HepG2 (cell line): ENCODE results near the gene AGAP1. TPM values are rescaled to one million over a fixed set of nuclear protein-coding genes. Genes with fewer than 3 reads are reported as not detected.

ENCODE experiments used
- ADNP ChIP-seq: sonication (generic); formaldehyde crosslinking; IDR thresholded peaks from 2 replicates; pipeline ENCODE4 v1.4.0; 2020; ENCODE audit warnings: missing genetic modification reagents
- ARHGAP35 ChIP-seq: sonication (generic); formaldehyde crosslinking; IDR thresholded peaks from 2 replicates; pipeline ENCODE4 v1.9.0; 2022; ENCODE audit warnings: mild to moderate bottlenecking, inconsistent platforms, moderate library complexity, missing genetic modification reagents, borderline replicate concordance
- GZF1 ChIP-seq: sonication (generic); formaldehyde crosslinking; IDR thresholded peaks from 2 replicates; pipeline ENCODE4 v1.5.1; 2020; ENCODE audit warnings: mild to moderate bottlenecking, missing genetic modification reagents
- PITX1 ChIP-seq: sonication (generic); formaldehyde crosslinking; IDR thresholded peaks from 2 replicates; pipeline ENCODE4 v1.5.1; 2020; ENCODE audit warnings: mild to moderate bottlenecking, missing genetic modification reagents
- PRPF4 ChIP-seq: fragments of 200-400 bp; formaldehyde crosslinking; IDR thresholded peaks from 2 replicates; pipeline ENCODE4 v1.6.1; 2016; ENCODE audit warnings: low read length, low read depth; ENCODE audit not compliant: poor library complexity, severe bottlenecking
- RORA ChIP-seq: sonication (generic); formaldehyde crosslinking; IDR thresholded peaks from 2 replicates; pipeline ENCODE4 v1.5.0; 2020; ENCODE audit warnings: mild to moderate bottlenecking, missing genetic modification reagents, moderate library complexity
- SP5 ChIP-seq: IDR thresholded peaks from 2 replicates; pipeline ENCODE4 v1.6.1; 2016; ENCODE audit warnings: low read depth, borderline replicate concordance
- TOE1 ChIP-seq: sonication (generic); formaldehyde crosslinking; IDR thresholded peaks from 2 replicates; pipeline ENCODE4 v1.4.0; 2020; ENCODE audit warnings: mild to moderate bottlenecking, missing genetic modification reagents
- ZBTB8A ChIP-seq: sonication (generic); formaldehyde crosslinking; IDR thresholded peaks from 2 replicates; pipeline ENCODE4 v1.4.0; 2020; ENCODE audit warnings: mild to moderate bottlenecking, low read depth, missing genetic modification reagents, borderline replicate concordance
- ZMYM4 ChIP-seq: sonication (generic); formaldehyde crosslinking; IDR thresholded peaks from 2 replicates; pipeline ENCODE4 v1.8.1; 2023; ENCODE audit warnings: mild to moderate bottlenecking, missing genetic modification reagents
- ZNF264 ChIP-seq: sonication (generic); formaldehyde crosslinking; IDR thresholded peaks from 2 replicates; pipeline ENCODE4 v1.4.0; 2020; ENCODE audit warnings: missing genetic modification reagents
- ZNF3 ChIP-seq: IDR thresholded peaks from 2 replicates; pipeline ENCODE4 v1.7.0; 2017; ENCODE audit warnings: inconsistent platforms
- polyA plus RNA-seq, 8 experiments: library from polyadenylated mRNA; depleted of rRNA in 3 of 8; stranded (reverse) in 7 of 8; unstranded in 1 of 8; fragments of >200 nt; fragmentation: Illumina TruSeq in 4 of 8; extraction: Trizol in 4 of 8; gene quantifications; 2 replicates each; pipeline versions ENCODE4 v1.2.1 to v1.2.3, GENCODE V29; 2011 to 2016; ENCODE audit warnings: low read depth in 4 of 8, missing spikeins in 1 of 8, mixed read lengths in 1 of 8; ENCODE audit not compliant: insufficient read depth in 1 of 8
- total RNA-seq, 5 experiments: library from RNA; depleted of rRNA; stranded (reverse); fragments of >200 nt; fragmentation: Illumina TruSeq; extraction: Trizol; gene quantifications; 2 replicates each; pipeline ENCODE4 v1.2.3, GENCODE V29; 2016; ENCODE audit warnings: low read depth in 1 of 5
- TF ChIP-seq, protein P1 (sequence below): sonication (generic); formaldehyde crosslinking; IDR thresholded peaks from 2 replicates; pipeline ENCODE4 v1.4.0; 2020; ENCODE audit warnings: missing genetic modification reagents, borderline replicate concordance
- TF ChIP-seq, protein P2 (sequence below): sonication (generic); formaldehyde crosslinking; IDR thresholded peaks from 2 replicates; pipeline ENCODE4 v1.8.1; 2023; ENCODE audit warnings: mild to moderate bottlenecking, inconsistent platforms, moderate library complexity, missing genetic modification reagents, borderline replicate concordance
- TF ChIP-seq, protein P3 (sequence below): IDR thresholded peaks from 2 replicates; pipeline ENCODE4 v1.6.1; 2016; ENCODE audit warnings: missing genetic modification reagents, missing compliant biosample characterization
- TF ChIP-seq, protein P4 (sequence below): sonication (generic); formaldehyde crosslinking; IDR thresholded peaks from 2 replicates; pipeline ENCODE4 v1.4.0; 2020; ENCODE audit warnings: mild to moderate bottlenecking, missing genetic modification reagents
- TF ChIP-seq, protein P5 (sequence below): sonication (generic); formaldehyde crosslinking; IDR thresholded peaks from 2 replicates; pipeline ENCODE4 v1.9.0; 2021; ENCODE audit warnings: missing genetic modification reagents, mild to moderate bottlenecking, borderline replicate concordance
- TF ChIP-seq, protein P6 (sequence below): sonication (generic); formaldehyde crosslinking; IDR thresholded peaks from 2 replicates; pipeline ENCODE4 v1.8.1; 2023; ENCODE audit warnings: mild to moderate bottlenecking, missing genetic modification reagents

AGAP1 gene
- total and polyA plus RNA-seq, 2 of the 13 experiments (the other 11 are each of a cell fraction or from before 2014, with no cell fraction given): 21.2 to 32.7 TPM

DNA sequence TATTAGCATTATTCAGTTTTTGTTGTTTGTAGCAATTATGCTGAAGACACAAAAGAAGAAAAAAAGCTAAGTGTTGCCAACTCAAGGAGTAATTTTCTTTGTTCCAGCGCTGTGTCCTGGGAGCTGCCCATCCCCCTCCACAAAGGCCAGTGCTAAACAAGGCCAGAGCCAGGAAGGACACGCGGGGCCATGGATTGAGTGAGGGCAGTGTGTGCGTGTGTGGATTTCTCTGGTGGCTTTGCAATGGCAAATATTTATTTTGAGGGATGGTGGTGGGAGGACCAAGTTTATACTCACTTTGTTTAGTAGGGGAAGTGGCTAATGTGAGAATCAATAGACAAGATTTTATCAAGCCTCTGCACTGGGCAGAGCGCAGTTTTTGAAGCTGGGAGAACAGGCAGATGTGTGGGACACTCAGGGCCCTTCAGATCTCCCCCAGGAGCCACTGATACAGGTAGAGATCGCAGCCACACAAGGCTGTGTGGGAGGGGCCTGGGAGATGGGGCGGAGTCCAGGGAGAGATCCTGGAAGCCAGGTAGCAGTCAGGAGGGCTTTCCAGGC is 11.4 kb downstream of the AGAP1 start (continued):
- TF ChIP-seq, protein P1, sequence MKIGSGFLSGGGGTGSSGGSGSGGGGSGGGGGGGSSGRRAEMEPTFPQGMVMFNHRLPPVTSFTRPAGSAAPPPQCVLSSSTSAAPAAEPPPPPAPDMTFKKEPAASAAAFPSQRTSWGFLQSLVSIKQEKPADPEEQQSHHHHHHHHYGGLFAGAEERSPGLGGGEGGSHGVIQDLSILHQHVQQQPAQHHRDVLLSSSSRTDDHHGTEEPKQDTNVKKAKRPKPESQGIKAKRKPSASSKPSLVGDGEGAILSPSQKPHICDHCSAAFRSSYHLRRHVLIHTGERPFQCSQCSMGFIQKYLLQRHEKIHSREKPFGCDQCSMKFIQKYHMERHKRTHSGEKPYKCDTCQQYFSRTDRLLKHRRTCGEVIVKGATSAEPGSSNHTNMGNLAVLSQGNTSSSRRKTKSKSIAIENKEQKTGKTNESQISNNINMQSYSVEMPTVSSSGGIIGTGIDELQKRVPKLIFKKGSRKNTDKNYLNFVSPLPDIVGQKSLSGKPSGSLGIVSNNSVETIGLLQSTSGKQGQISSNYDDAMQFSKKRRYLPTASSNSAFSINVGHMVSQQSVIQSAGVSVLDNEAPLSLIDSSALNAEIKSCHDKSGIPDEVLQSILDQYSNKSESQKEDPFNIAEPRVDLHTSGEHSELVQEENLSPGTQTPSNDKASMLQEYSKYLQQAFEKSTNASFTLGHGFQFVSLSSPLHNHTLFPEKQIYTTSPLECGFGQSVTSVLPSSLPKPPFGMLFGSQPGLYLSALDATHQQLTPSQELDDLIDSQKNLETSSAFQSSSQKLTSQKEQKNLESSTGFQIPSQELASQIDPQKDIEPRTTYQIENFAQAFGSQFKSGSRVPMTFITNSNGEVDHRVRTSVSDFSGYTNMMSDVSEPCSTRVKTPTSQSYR (CRISPR knock-in tag): peak; percentile 98
- no peak for TF ChIP-seq ZBTB8A (CRISPR knock-in tag)
- TF ChIP-seq, protein P2, sequence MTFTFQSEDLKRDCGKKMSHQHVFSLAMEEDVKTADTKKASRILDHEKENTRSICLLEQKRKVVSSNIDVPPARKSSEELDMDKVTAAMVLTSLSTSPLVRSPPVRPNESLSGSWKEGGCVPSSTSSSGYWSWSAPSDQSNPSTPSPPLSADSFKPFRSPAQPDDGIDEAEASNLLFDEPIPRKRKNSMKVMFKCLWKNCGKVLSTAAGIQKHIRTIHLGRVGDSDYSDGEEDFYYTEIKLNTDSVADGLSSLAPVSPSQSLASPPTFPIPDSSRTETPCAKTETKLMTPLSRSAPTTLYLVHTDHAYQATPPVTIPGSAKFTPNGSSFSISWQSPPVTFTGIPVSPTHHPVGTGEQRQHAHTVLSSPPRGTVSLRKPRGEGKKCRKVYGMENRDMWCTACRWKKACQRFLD (CRISPR knock-in tag): 0 out of 2 replicates have a peak, but pooled peaks have one; percentile 65
- no peak for TF ChIP-seq ADNP
- no peak for TF ChIP-seq RORA (CRISPR knock-in tag)
- TF ChIP-seq SP5 (CRISPR knock-in tag): peak; percentile 68; the same call in 1 of the 2 replicates
- TF ChIP-seq, protein P3, sequence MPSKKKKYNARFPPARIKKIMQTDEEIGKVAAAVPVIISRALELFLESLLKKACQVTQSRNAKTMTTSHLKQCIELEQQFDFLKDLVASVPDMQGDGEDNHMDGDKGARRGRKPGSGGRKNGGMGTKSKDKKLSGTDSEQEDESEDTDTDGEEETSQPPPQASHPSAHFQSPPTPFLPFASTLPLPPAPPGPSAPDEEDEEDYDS: 0 out of 2 replicates have a peak, but pooled peaks have one; percentile 24
- TF ChIP-seq ARHGAP35 (CRISPR knock-in tag): no peak
- TF ChIP-seq TOE1 (CRISPR knock-in tag): no peak
- TF ChIP-seq ZNF264 (CRISPR knock-in tag): peak; percentile 80; the same call in 1 of the 2 replicates
- TF ChIP-seq ZNF3 (CRISPR knock-in tag): peak; percentile 9; the same call in 1 of the 2 replicates
- peak; percentile 56 for TF ChIP-seq ZMYM4 (CRISPR knock-in tag)
- TF ChIP-seq GZF1 (CRISPR knock-in tag): no peak
- TF ChIP-seq, protein P4, sequence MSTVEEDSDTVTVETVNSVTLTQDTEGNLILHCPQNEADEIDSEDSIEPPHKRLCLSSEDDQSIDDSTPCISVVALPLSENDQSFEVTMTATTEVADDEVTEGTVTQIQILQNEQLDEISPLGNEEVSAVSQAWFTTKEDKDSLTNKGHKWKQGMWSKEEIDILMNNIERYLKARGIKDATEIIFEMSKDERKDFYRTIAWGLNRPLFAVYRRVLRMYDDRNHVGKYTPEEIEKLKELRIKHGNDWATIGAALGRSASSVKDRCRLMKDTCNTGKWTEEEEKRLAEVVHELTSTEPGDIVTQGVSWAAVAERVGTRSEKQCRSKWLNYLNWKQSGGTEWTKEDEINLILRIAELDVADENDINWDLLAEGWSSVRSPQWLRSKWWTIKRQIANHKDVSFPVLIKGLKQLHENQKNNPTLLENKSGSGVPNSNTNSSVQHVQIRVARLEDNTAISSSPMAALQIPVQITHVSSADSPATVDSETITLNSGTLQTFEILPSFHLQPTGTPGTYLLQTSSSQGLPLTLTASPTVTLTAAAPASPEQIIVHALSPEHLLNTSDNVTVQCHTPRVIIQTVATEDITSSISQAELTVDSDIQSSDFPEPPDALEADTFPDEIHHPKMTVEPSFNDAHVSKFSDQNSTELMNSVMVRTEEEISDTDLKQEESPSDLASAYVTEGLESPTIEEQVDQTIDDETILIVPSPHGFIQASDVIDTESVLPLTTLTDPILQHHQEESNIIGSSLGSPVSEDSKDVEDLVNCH (CRISPR knock-in tag): no peak
- TF ChIP-seq, protein P5, sequence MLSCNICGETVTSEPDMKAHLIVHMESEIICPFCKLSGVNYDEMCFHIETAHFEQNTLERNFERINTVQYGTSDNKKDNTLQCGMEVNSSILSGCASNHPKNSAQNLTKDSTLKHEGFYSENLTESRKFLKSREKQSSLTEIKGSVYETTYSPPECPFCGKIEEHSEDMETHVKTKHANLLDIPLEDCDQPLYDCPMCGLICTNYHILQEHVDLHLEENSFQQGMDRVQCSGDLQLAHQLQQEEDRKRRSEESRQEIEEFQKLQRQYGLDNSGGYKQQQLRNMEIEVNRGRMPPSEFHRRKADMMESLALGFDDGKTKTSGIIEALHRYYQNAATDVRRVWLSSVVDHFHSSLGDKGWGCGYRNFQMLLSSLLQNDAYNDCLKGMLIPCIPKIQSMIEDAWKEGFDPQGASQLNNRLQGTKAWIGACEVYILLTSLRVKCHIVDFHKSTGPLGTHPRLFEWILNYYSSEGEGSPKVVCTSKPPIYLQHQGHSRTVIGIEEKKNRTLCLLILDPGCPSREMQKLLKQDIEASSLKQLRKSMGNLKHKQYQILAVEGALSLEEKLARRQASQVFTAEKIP (CRISPR knock-in tag): no peak
- TF ChIP-seq, protein P6, sequence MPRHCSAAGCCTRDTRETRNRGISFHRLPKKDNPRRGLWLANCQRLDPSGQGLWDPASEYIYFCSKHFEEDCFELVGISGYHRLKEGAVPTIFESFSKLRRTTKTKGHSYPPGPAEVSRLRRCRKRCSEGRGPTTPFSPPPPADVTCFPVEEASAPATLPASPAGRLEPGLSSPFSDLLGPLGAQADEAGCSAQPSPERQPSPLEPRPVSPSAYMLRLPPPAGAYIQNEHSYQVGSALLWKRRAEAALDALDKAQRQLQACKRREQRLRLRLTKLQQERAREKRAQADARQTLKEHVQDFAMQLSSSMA (CRISPR knock-in tag): 0 out of 2 replicates have a peak, but pooled peaks have one; percentile 65
- peak; percentile 85 for TF ChIP-seq PRPF4
- TF ChIP-seq PITX1 (CRISPR knock-in tag): peak; percentile 93
